ENCODE data around the gene NHSL2.

- no peak for TF ChIP-seq EP300 (IDR thresholded peaks at IDR 0.05)
- no peak for TF ChIP-seq CTCF (IDR thresholded peaks at IDR 0.05)
These were observed 163.0 kb downstream of the NHSL2 start for GRCh38 chrX:72073633-72074032.

Measured in gastroesophageal sphincter (tissue), 3 donors.